AG10803 (cell line): ENCODE data around the gene ELAPOR1.
A peak's percentile ranks its signal among the peaks of the same experiment; 100 is the strongest.

Source experiments
- DNase-seq: peaks from one replicate; pipeline ENCODE4 v3.0.0; 2010; ENCODE audit warnings: low read depth
- H3K4me3 ChIP-seq: 2 replicates; pipeline ENCODE4 v1.5.1; 2011; ENCODE audit warnings: mild to moderate bottlenecking, low read length, control low read depth
- CTCF ChIP-seq: conservative IDR thresholded peaks from 2 replicates; pipeline ENCODE4 v1.5.1; 2011; ENCODE audit warnings: mild to moderate bottlenecking, low read length, control low read depth, inconsistent platforms

The ELAPOR1 gene

GRCh38 chr1:109111386-109112055 lies 2.4 kb upstream of the ELAPOR1 start:
- no peak overlapping the region for H3K4me3 ChIP-seq
- DNase-seq, result peak; percentile 16
- TF ChIP-seq CTCF, result no peak

- peak; percentile 61 for DNase-seq
- peak; percentile 62 for TF ChIP-seq CTCF
- H3K4me3 ChIP-seq, result peak overlapping the region; percentile 6
These were observed 1.8 kb upstream of the ELAPOR1 start for GRCh38 chr1:109112056-109112651.

GRCh38 chr1:109112652-109113285 lies 1.1 kb upstream of the ELAPOR1 start:
- peak overlapping the region; percentile 6 for H3K4me3 ChIP-seq
- peak; percentile 91 for TF ChIP-seq CTCF
- DNase-seq, result peak; percentile 84

- H3K4me3 ChIP-seq, result peak overlapping the region; percentile 49; the same call in 1 of the 2 replicates
- no peak for TF ChIP-seq CTCF
- no peak for DNase-seq
These were observed 393 bp downstream of the ELAPOR1 start for GRCh38 chr1:109114342-109114674.

GRCh38 chr1:109115685-109116084 lies 1.8 kb downstream of the ELAPOR1 start:
- DNase-seq, result no peak
- TF ChIP-seq CTCF, result no peak
- H3K4me3 ChIP-seq, result no peak overlapping the region

GRCh38 chr1:109116286-109116685 lies 2.4 kb downstream of the ELAPOR1 start:
- no peak overlapping the region for H3K4me3 ChIP-seq
- no peak for DNase-seq
- no peak for TF ChIP-seq CTCF

GRCh38 chr1:109118089-109118488 lies 4.2 kb downstream of the ELAPOR1 start:
- H3K4me3 ChIP-seq, result no peak overlapping the region
- no peak for DNase-seq
- TF ChIP-seq CTCF, result no peak
